NCI-H82 treated with DMSO at 0.1 percent for 48 hours (cell line): ENCODE results near the gene PARVA.

Source experiments
- DNase-seq: peaks from one replicate; lab custom pipeline; 2025; ENCODE audit not compliant: unreplicated experiment; lab: John Stamatoyannopoulos, UW

PARVA gene

DNA sequence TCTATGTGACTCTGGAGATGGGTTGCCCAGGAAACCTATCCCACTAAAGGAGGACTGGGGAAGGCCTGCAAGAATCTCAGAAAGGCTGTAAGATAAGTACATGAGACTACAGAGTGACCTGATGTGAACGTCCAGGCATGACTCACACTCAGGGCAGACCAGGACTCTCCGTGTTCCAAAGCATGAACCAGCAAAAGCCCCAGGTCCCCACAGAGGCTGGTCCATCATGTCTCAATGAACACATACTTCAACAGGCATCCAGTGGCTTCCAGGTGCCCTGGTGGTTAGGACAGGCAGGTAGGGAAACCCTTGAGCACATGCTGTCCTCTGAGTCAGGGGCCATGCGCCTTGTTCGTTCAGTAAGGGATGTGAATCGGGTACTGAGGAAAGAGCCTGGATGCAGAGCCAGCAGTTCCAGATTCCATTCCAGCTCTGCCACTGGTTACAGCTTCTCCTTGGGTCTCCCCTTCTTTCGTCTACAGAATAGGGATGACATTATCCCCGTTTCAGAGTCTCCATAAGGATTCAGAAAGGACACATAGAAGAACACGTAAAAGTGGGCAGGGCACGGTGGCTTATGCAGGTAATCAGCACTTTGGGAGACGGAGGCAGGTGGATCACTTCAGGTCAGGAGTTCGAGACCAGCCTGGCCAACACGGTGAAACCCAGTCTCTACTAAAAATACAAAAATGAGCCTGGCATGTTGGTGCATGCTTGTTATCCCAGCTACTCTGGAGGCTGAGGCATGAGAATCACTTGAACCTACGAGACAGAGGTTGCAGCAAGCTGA lies 167.8 kb downstream of the PARVA start:
- DNase-seq, result no peak

GRCh38 chr11:12546122-12546521 lies 168.8 kb downstream of the PARVA start:
- DNase-seq, result no peak

DNA sequence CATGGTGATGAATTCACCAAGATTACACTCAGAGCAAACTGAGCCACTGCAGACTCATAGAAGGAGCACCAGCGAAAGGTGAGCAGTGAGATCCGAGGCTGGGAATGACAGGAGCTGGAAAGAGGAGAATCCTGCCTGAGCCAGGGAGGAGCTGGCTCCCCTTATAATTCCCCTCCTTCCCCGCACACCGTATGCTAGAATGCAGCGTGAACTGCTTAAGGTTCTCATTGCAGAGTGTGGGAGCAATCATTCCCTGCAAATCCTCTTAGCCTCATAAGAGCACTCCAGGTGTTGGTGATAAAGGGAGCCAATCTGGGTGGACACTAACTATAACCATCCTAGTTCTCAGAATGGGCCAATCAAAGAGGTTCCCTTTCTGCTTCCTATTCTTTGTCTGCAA lies 169.3 kb downstream of the PARVA start:
- DNase-seq, result peak; percentile 69

- DNase-seq, result no peak
These were observed 170.7 kb downstream of the PARVA start for GRCh38 chr11:12547953-12548650.

GRCh38 chr11:12552692-12553091 lies 175.3 kb downstream of the PARVA start:
- DNase-seq, result no peak

DNA sequence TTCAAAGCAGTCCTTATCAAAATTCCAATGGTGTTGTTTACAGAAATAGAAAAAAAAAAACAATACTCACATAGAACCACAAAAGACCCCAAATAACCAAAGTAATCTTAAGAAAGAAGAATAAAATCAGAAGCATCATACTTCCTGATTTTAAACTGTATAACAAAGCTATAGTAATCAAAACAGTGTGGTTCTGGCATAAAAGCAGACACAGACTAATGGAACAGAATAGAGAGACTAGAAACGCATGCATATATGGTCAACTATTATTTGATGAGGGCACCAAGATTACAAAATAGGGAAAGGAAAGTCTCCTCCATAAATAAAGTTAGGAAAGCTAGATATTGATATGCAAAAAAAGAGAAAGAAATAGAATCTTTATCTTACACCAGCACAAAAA lies 176.8 kb downstream of the PARVA start:
- DNase-seq, result no peak

DNA sequence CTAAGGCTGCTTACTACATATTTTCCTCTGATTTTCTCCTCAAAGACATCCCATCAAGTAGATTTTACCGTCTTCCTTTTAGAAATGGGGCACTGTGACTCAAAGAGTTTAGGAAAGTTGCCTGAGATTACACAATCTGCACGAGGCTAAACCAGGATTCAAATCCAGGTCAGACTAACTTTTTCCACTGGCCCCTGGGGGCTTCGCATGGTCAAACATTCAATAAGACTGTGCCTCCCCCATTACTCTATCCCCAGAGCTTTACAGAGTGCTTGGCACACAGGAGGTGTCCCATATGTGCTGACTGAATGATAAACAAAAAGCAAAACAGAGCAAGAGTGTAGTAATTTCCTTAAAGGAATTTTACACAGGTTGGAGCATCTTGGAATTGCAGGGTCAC lies 178.8 kb downstream of the PARVA start:
- no peak for DNase-seq

GRCh38 chr11:12556788-12557384 lies 179.5 kb downstream of the PARVA start:
- no peak for DNase-seq

GRCh38 chr11:12559011-12559410 lies 181.6 kb downstream of the PARVA start:
- no peak for DNase-seq

GRCh38 chr11:12560362-12560761 lies 183.0 kb downstream of the PARVA start:
- no peak for DNase-seq

DNA sequence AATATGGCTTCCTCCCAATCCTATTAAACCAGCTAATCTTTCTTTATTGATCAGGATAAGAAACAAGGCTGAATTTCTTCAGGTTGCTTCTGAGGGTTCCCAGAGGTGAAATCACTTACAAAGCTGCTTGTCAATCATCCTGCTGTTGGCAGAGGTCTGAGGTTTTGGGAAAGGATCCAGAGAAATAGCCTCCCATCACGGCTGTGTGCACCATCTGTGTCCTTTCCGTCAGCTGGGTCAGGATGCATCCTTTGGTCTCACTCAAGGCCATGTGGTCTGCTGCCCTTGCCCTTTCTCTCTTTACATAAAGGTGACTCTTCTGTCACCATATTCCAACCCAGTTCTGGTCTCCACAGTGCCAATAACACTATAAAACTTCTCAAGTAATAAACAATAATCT lies 183.5 kb downstream of the PARVA start:
- no peak for DNase-seq

GRCh38 chr11:12564012-12564411 lies 186.6 kb downstream of the PARVA start:
- DNase-seq, result no peak

DNA sequence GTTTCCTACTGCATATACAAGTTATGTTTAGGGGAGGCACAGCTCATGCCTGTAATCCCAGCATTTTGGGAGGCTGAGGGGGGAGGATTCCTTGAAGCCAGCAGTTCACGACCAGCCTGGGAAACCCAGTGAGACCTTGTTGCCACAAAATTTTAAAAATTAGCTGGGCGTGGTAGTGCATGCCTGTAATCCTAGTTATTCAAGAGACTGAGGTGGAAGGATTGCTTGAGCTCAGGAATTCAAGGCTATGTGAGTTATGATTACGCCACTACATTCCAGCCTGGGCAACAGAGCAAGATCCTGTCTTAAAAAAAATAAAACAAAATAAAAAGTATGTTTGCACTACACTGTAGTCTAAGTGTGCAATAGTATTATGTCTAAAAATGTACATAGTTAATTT lies 188.0 kb downstream of the PARVA start:
- DNase-seq, result no peak

DNA sequence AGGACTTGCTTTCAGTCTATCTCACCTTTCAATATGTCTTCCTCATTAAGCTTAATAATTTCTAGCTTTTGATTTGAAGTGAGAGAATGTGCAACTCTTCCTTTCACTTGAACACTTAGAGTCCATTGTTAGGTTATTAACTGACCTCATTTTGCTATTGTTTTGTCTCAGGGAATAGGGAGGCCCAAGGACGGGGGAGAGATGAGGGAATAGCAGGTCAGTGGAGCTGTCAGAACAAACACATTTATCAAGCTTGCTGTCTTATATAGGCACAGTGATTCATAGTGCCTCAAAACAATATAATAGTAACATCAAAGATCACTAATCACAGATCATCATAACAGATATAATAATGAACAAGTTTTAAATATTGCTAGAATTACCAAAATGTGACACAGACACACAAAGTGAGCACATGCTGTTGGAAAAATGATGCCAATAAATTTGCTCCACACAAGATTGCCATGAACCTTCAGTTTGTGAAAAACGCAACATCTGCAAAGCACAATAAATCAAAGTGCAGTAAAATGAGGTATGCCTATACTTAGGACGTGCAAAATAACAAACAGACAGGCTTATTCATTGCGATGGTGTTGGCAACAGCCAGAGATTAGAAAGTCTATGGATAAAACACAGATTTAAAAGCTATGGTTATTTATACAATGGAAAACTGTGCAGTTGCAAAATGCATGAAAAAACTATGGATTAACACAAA lies 190.5 kb downstream of the PARVA start:
- DNase-seq, result no peak

- DNase-seq, result no peak
These were observed 192.4 kb downstream of the PARVA start for GRCh38 chr11:12569499-12570425.

DNA sequence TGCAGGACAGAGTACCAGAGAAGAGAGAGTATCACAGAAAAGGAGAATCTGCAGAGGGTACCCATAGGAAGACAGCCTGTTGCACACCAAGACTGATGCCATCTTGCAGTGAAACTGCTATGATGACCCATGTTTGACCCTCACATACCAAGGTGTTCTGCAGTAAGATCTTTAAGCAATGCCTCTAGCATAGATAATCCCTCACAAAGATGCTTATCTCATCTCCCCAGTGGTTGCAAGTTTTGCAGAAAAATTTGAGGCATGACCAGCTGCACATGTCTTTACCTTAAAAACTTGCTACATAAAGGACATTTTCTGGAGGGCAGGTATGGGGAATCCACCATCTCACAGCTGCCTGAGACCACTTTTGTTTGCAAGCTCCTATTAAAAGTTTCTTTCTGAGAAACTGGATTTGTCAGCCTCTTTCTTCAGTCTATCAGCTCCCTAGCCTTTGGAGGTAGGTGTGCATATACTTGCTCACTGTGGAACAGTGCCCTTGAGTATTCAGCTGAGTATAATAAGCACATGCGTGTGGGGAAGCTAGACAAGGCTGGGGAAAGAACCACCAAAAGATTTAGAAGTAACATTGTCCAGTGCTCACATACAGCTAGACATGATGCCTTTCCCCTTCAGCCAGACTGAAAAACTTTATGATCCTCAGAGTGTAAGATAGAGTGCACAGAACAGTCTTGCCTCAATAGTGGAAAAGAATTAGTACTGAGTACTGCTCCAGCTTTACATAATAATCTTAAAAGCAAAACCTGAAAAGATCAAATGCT lies 196.5 kb downstream of the PARVA start:
- no peak for DNase-seq

DNA sequence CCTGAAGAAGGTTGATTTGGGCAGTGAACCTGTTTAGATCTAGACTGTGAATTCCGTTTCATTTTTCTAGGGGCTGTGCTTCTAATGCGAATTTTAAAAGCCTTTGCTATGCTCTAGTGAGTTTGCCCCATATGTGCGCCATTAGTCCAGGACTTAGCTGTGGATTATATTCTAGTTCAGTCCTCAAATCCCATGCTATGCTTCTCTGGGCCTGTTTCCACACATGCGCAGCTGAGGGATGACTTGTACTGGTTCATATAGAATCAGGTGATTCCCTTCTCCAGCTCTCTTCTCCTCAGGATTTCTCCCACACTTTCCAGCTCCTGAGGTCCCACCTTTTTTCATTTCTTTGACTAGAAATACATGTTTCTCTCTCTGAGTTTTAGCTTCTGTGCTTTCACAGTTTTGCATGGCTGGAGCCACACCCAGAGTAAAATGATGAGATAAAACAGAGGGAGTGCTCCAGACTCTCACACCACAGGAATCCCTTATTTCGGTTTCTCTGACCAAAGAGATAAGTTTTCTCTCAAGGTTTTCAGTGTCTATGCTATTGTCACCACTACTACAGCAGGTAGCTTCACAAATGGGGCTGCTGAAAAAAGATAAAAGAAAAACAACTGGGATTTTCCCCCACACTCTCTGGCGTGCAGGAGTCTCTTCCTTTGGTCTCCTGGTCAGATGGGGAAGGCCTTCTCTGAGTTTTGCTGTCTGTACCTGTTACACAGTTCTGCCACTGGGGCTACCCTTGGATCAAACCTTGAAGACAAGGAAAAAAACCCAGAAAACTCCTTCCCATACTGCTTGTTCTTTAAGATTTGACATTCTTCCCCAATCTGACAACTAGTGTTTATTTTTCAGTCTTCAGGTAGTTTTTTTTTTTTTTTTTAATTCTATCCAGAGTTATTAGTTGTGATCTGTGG lies 200.6 kb downstream of the PARVA start:
- peak; percentile 73 for DNase-seq

GRCh38 chr11:12581416-12581815 lies 204.0 kb downstream of the PARVA start:
- no peak for DNase-seq

GRCh38 chr11:12581923-12582322 lies 204.6 kb downstream of the PARVA start:
- no peak for DNase-seq
